ENCODE data around the gene TRIM7. TPM values are rescaled to one million over a fixed set of nuclear protein-coding genes. Genes with fewer than 3 reads are reported as not detected.

The TRIM7 gene
- total RNA-seq, 1 donor from 2014 or later, result 6.4 TPM

- no peaks in the 10 kb centered on the region for H3K27me3 ChIP-seq (ENCODE audit: low read depth)
- no peak for TF ChIP-seq CTCF (IDR thresholded peaks at IDR 0.05; ENCODE audit: borderline replicate concordance)
- no peaks in the 10 kb centered on the region for H3K36me3 ChIP-seq
- peaks cover 40% of the 10 kb centered on the region for H3K4me1 ChIP-seq
- intact Hi-C loops (cut with micrococcal nuclease), result no loop called here
- no peaks in the 10 kb centered on the region for H3K9me3 ChIP-seq (replicated peaks)
- H3K27ac ChIP-seq (replicated peaks), result peak overlapping the region; percentile 90
- H3K4me3 ChIP-seq, result peak overlapping the region; percentile 73
- no peak for DNase-seq
Observed at GRCh38 chr5:181205761-181206649, 1.0 kb upstream of the TRIM7 start.

DNA sequence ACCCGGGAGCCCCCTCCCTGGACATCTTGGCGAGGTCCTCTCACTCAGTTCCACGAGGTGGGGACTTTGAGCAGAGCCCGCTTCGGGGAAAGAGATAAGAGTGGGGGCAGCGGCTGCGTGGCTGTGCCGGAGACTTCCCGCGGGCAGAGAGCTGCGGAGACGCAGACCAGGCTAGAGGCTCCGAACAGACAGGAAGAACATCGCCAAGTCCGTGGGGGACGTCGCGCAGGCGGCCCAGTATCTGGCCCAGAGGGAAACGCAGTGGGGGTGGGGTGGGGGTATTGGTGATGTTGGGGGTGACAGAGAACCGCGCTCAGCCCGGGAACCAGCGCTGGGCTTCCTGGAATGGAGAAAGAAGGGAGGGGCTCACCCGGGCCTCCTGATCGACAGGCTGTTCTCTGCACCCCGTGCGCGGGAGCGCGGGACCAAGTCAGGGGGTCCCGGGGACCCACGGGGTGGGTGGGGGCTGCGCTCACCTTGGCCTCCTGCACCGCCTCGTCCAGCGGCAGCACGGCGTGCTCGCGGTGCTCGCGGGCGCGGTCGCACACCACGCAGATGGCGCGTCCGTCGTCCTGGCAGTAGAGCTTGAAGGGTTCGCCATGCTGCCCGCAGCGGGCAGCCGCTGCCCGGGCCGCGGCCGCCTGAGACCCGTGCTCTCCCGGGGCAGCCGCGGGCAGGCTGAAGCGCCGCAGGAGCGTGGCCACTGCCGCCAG lies 727 bp downstream of the TRIM7 start:
- H3K27ac ChIP-seq (replicated peaks), result peak overlapping the region; percentile 90
- no peaks in the 10 kb centered on the region for H3K9me3 ChIP-seq (replicated peaks)
- TF ChIP-seq CTCF (IDR thresholded peaks at IDR 0.05; ENCODE audit: borderline replicate concordance), result no peak
- H3K4me1 ChIP-seq, result peaks cover 37% of the 10 kb centered on the region
- H3K4me3 ChIP-seq, result peak overlapping the region; percentile 73
- no peaks in the 10 kb centered on the region for H3K36me3 ChIP-seq
- H3K27me3 ChIP-seq (ENCODE audit: low read depth), result no peaks in the 10 kb centered on the region
- DNase-seq, result no peak
- intact Hi-C loops (cut with micrococcal nuclease), result no loop called here

DNA sequence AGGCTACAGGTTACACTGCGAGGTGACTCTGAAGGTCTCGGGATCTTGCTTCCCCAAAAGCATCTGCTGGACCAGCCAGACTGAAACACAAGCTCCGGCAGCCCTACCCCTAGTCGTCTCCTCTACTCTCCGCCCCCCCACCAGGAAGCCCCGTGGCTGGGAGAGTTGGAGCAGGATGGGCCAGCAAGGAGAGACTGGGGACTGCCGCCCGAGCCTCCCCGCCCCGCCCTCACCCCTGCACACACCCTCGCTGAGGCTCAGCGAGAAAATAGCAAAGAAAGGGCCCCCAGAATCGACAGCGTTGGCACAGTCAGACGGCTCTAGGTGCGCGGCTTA lies 1.3 kb downstream of the TRIM7 start:
- Histone ChIP-seq H3K9me3 (replicated peaks) (no peaks in the 10 kb centered on the region), H3K36me3 (no peaks in the 10 kb centered on the region), H3K4me3 (peak overlapping the region; percentile 73), H3K27ac (replicated peaks) (peak overlapping the region; percentile 90), H3K4me1 (peaks cover 37% of the 10 kb centered on the region), H3K27me3 (ENCODE audit: low read depth) (no peaks in the 10 kb centered on the region)
- intact Hi-C loops (cut with micrococcal nuclease), result no loop called here
- DNase-seq, result no peak
- no peak for TF ChIP-seq CTCF (IDR thresholded peaks at IDR 0.05; ENCODE audit: borderline replicate concordance)

DNA sequence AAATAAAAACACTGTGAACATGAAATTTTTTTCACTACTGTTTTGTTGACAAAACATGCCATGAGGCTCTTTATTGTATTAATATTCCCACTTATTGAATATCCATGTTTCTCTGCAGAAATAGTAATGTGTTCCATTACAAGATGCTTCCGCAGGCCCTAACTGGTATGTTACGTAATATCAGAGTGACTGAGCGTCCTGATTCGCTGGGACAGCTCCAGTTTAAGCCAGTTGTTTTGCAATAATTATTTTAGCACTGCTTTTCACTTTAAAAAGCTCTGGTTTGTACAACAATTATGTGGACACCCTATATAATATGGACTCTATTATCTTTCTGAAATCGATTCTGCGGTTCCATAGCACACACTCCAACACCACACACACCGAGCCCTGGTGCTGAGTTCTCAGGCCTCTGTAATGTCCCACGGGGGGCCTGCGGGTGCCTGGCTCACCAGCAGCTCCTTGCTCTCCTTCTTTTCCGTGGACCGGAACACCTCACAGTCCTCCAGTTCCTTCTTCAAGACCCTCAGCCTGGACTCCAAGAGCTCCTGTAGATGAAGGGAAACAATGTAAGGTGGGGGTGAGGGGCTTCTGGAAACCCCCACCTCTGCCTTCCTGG lies 1.8 kb downstream of the TRIM7 start:
- H3K9me3 ChIP-seq (replicated peaks), result no peaks in the 10 kb centered on the region
- DNase-seq, result no peak
- H3K36me3 ChIP-seq, result no peaks in the 10 kb centered on the region
- H3K4me3 ChIP-seq, result peak overlapping the region; percentile 73
- H3K4me1 ChIP-seq, result peaks cover 37% of the 10 kb centered on the region
- TF ChIP-seq CTCF (IDR thresholded peaks at IDR 0.05; ENCODE audit: borderline replicate concordance), result no peak
- peak overlapping the region; percentile 90 for H3K27ac ChIP-seq (replicated peaks)
- no peaks in the 10 kb centered on the region for H3K27me3 ChIP-seq (ENCODE audit: low read depth)
- intact Hi-C loops (cut with micrococcal nuclease), result no loop called here

GRCh38 chr5:181200816-181201215 lies 4.2 kb downstream of the TRIM7 start:
- no peak for TF ChIP-seq CTCF (IDR thresholded peaks at IDR 0.05; ENCODE audit: borderline replicate concordance)
- H3K27ac ChIP-seq (replicated peaks), result no peak overlapping the region
- peaks cover 26% of the 10 kb centered on the region for H3K4me1 ChIP-seq
- no peaks in the 10 kb centered on the region for H3K9me3 ChIP-seq (replicated peaks)
- no peak overlapping the region for H3K4me3 ChIP-seq
- intact Hi-C loops (cut with micrococcal nuclease), result no loop called here
- no peaks in the 10 kb centered on the region for H3K36me3 ChIP-seq
- H3K27me3 ChIP-seq (ENCODE audit: low read depth), result no peaks in the 10 kb centered on the region
- DNase-seq, result no peak
